GM10847 (cell line): ENCODE measurements around the gene NFYA.

Experiments used
- POLR2A ChIP-seq: IDR thresholded peaks from 2 replicates; pipeline ENCODE4 v1.6.1; 2011; ENCODE audit not compliant: insufficient read length; ENCODE audit errors: extremely low read depth

Gene NFYA

DNA sequence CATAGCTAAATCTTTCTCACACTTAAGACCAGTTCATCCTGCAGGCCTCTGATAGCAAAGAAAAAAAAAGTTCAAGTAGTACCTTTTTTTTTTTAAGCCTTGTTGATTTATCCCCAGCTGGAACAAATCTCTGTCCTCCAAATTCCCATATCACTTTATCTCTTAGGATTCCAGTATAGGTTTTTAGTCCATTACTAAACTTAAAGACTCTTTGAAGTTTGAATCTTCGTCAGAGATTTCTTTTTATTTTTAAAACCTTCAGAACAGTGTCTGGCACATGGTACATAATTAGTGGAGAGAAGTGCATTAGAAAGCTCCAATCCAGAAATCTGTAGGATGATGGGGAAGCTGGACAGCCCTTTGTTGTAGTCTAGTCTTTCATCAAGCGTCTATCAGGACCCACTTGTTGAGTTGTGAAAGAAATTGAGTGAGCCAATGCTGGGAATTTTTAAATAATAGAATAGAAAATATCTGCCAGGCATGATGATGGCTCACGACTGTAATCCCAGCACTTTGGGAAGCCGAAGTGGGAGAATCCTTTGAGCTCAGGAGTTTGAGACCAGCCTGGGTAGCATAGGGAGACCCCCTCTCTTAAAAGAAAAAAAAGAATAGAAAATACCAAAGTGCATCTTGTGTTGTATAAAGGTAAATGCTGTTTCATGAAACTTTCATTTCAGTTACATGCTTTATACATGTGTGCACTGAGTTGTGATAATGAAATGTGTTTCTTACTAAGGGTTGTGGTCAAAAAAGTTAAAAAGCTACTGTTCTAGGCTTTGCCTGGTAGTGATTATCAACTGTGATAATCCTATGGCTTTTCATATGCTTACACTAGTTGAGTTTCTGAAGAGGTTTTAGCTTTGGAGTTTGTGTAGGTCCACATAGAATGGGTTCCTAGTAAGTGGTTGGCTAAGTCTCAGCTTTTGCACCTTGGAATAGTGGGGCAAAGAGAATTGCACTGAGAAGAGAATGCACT, 3.2 kb downstream of the NFYA start:
- TF ChIP-seq POLR2A, result no peak

DNA sequence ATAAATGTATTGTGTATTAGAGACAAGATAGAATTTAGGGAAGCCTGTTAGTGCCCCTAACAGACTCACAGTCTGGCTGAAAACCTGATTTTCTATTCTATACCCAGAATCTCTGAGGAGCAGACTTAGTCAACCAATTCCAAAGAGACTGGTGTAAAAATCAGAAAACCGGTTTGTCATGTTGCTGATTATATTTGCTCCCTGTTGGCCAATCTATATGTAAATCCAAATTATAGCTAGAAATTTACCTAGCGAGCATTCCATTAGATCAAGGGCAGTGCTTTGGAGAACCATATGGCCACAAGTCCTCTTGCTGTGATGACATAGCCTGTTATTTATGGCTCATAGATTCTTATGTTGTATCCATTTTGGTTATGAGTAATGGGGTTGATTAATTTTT, 4.8 kb downstream of the NFYA start:
- TF ChIP-seq POLR2A, result no peak

DNA sequence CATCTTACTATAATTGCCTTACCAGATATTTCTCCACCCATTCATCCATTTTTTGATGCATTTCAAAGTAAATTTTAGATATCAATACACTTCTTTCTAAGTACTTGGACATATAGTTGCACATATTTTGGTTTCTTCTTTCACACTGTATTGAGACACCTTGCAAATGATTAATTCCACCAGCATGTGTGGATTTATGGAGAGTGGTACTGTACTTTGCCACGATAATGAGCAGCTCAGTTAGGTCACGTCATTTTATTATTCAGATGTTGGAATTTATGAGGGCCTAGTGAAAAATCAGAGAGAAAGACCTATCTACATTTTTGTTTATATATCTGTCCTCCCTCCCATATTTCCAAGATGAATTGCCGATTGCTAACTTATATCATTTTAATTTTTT, 5.3 kb downstream of the NFYA start:
- no peak for TF ChIP-seq POLR2A

- TF ChIP-seq POLR2A, result no peak
Measured at GRCh38 chr6:41079080-41079479, 6.3 kb downstream of the NFYA start.

GRCh38 chr6:41080621-41081020, 7.8 kb downstream of the NFYA start:
- no peak for TF ChIP-seq POLR2A

- no peak for TF ChIP-seq POLR2A
Measured at GRCh38 chr6:41083072-41083471, 10.3 kb downstream of the NFYA start.

- no peak for TF ChIP-seq POLR2A
Measured at GRCh38 chr6:41085182-41085581, 12.4 kb downstream of the NFYA start.

GRCh38 chr6:41088451-41088850, 15.7 kb downstream of the NFYA start:
- TF ChIP-seq POLR2A, result no peak

DNA sequence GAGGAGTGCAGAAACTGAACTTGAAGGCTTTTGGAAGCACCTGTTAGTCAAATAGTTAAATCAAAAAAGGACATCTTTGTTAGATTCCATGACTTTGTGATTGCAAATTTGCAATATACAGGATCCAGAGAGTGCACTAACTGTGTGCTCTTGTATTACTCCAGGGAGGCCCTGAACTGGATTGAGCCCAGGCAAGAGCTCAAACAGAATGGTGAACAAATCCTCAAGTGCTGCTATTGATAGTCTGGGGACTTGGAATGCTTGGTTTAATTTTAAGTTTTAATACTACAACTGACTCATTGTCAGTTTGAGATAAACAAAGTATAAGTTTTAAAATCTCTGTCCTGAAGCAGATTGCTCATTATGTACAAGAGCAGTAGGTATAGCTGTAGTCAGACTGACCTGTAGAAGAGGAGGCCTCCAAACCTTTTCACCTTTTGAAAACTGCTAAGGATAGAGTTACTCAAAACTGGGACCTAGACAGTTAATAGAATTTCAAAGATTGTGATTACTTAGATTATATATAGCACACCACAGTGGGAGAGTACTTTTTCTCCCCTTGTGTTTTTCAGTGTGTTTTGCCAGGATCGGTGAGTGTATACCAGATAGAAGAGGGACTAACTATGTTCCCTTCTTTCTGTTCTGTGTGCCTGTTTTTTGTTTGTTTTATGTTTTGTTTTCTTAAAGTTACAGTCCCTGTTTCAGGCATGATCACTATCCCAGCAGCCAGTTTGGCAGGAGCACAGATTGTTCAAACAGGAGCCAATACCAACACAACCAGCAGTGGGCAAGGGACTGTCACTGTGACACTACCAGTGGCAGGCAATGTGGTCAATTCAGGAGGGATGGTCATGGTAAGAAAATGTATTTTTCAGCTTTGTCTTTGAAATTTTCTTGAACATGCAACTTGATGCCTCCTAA, 18.3 kb downstream of the NFYA start:
- no peak for TF ChIP-seq POLR2A

DNA sequence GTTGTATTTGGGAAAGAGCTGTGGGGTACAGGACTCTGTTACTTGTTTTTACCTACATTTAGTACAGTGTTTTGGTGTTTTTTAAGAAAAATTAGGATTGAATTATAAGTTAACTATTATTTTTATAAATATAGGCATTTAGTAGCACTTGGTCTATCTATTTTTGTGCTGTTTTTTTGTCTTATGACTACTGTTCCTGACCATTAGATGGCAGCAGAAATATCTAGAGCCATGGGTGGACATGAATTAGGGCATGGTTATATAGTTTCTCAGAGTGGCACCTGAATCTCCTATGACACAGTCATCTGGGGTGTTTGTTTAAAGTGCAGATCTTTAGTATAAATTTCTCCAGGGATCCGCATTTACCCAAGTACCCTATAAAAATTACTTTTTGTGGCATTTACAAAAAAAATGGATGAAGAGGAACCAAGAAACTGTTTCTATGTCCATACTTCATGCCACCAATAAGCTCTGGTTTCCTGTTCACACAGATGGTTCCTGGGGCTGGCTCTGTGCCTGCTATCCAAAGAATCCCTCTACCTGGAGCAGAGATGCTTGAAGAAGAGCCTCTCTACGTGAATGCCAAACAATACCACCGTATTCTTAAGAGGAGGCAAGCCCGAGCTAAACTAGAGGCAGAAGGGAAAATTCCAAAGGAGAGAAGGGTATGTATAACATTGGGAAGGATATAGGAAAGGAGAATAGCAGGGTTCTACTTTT, 19.8 kb downstream of the NFYA start:
- TF ChIP-seq POLR2A, result no peak

GRCh38 chr6:41093729-41094128, 21.0 kb downstream of the NFYA start:
- no peak for TF ChIP-seq POLR2A

DNA sequence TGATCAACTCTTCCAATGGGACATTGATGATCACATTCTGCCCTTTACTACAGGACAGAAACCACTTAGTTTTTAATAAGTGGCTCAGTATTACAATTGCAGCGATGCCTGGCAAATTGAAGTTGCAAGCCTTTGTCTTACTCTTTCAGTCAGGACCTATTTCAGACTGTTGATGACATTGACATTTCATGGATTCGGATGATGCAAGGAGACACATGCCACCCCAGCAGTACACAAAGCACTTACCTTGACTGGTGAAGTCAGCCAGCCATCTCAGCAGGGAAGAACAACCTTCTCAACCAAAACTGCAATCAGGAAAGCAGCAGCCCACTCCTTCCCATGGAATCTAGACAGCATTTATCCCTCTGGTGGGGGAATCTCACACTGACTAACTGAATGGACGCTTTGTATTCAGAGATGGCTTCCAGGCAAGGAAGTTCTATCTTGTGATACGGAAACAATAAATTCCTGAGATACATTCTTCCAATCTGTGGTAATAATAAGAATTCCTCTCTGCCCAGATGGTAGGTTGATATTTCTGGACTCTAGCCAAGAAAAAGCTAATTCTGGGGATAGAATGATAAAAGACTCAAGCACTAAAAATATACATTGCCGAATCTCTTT, 24.8 kb downstream of the NFYA start:
- no peak for TF ChIP-seq POLR2A

DNA sequence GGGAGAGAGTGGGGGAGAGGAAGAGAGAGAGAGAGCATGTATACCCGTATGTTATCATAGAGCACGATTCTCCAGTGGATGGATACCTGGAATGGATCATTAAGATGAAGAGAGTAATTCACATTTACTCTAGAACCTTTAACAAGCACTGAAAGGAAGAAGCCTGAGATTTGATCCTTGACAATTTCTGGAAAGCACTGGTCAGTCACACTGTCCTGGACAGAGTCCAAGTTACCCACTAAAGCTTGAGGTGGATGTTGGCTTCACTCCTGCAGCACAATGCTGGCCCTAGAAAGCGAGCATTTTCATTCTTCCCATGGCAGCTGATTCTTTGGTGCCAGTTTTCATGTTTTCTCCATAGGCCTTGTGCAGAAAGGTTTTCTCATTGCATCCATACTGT, 25.6 kb downstream of the NFYA start:
- no peak for TF ChIP-seq POLR2A

DNA sequence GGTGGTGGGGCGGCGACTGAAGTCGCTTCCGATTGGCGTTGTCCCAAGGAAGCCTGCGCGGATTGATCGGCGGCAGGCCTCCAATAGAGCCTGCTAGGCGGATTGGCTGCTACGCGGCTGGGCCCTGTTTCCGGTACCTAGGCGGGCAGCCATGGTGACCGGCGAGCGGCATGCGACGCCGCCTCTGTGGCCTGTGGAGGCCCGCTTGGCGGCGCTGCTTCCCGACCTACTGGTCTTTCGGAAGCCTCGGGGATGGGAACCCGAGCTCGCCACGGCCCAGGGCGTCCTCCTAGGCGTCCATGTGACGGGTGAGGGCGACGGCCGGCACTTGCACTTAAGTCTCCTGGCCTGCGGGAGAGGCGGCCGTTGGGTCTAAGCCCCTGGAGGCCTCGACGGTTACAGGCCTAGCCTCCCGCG, 28.1 kb downstream of the NFYA start:
- no peak for TF ChIP-seq POLR2A

DNA sequence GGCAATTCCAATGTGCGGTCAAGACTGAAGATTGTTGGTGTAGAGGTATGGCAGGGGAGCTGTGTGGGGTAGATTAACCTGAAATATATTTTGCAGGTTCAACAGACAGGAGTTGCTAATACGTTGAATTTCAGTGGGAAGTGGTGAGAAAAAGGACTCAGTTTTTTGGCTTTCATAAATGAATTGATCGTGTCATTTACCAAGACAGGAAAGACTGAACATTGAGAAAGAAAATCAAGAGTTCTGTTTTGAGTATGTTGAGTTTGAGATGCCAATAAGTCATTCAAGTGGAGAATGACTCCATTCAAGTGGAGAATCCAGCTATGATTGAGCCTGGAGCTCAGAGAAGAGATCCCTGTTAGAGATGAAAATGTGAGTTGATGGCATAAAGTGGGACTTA, 31.1 kb downstream of the NFYA start:
- no peak for TF ChIP-seq POLR2A
